Measurements from ENCODE around the gene RHBDD1.
"Not testable (repeated sequence)": the region's sequence is repeated elsewhere in the genome, so short reads cannot be mapped to it uniquely, and the experiment has no call there.

RHBDD1 gene

GRCh38 chr2:226799211-226799975, 36.5 kb upstream of the RHBDD1 start, which contains the start of gene IRS1:
IRS1 (minus strand) TSS chr2:226799820; CDS start chr2:226798738, 1,082 bp downstream.
- DNase-seq (ENCODE audit: low spot score) = peak; percentile 58

- peak; percentile 15 for DNase-seq (ENCODE audit: low spot score)
Observed at GRCh38 chr2:226799976-226800940, 35.6 kb upstream of the RHBDD1 start.

- peak; percentile 83 for DNase-seq (ENCODE audit: low spot score)
Observed at GRCh38 chr2:226800941-226801784, 34.7 kb upstream of the RHBDD1 start.

GRCh38 chr2:226802573-226802972, 33.3 kb upstream of the RHBDD1 start:
- peak; percentile 55 for DNase-seq (ENCODE audit: low spot score)

GRCh38 chr2:226803410-226803809, 32.4 kb upstream of the RHBDD1 start:
- no peak for DNase-seq (ENCODE audit: low spot score)

GRCh38 chr2:226813148-226813701, 22.6 kb upstream of the RHBDD1 start:
- DNase-seq (ENCODE audit: low spot score) = no peak

GRCh38 chr2:226818930-226819329, 16.9 kb upstream of the RHBDD1 start:
- peak; percentile 77 for DNase-seq (ENCODE audit: low spot score)

- no peak for DNase-seq (ENCODE audit: low spot score)
Observed at GRCh38 chr2:226825056-226825455, 10.8 kb upstream of the RHBDD1 start.

GRCh38 chr2:226828191-226828590, 7.7 kb upstream of the RHBDD1 start:
- DNase-seq (ENCODE audit: low spot score) = no peak

- no peak for DNase-seq (ENCODE audit: low spot score)
Observed at GRCh38 chr2:226829721-226830631, 5.9 kb upstream of the RHBDD1 start.

- DNase-seq (ENCODE audit: low spot score) = no peak
Observed at GRCh38 chr2:226831266-226831665, 4.6 kb upstream of the RHBDD1 start.

- peak; percentile 44 for DNase-seq (ENCODE audit: low spot score)
Observed at GRCh38 chr2:226832061-226832460, 3.8 kb upstream of the RHBDD1 start.

GRCh38 chr2:226834880-226835279, 974 bp upstream of the RHBDD1 start:
- not testable (repeated sequence) for DNase-seq (ENCODE audit: low spot score)

- no peak for DNase-seq (ENCODE audit: low spot score)
Observed at GRCh38 chr2:226835420-226835795, 446 bp upstream of the RHBDD1 start.

GRCh38 chr2:226836548-226836885, 663 bp downstream of the RHBDD1 start:
- peak; percentile 56 for DNase-seq (ENCODE audit: low spot score)

GRCh38 chr2:226837334-226837733, 1.5 kb downstream of the RHBDD1 start:
- no peak for DNase-seq (ENCODE audit: low spot score)

GRCh38 chr2:226837787-226838603, 2.1 kb downstream of the RHBDD1 start:
- DNase-seq (ENCODE audit: low spot score) = no peak

- DNase-seq (ENCODE audit: low spot score) = no peak
Observed at GRCh38 chr2:226838722-226839121, 2.9 kb downstream of the RHBDD1 start.

- no peak for DNase-seq (ENCODE audit: low spot score)
Observed at GRCh38 chr2:226839161-226839560, 3.3 kb downstream of the RHBDD1 start.
